ENCODE measurements around the gene KCNAB2. TPM values are rescaled to one million over a fixed set of nuclear protein-coding genes. Genes with fewer than 3 reads are reported as not detected.

KCNAB2 gene
- total RNA-seq = 2.4 TPM
- 1 to 10 TPM; 3.8 to 7.8 (median 5.4) TPM for polyA plus RNA-seq (ENCODE audit: insufficient read depth in 1 of 8, insufficient read length in 8 of 8, low replicate concordance in 1 of 8)
- long read RNA-seq, donor 1 = 0 reads
- long read RNA-seq, donor 2, partial matches to known transcripts = 0 of 1 reads
- long read RNA-seq, donor 2, other reads (novel, unspliced or antisense) = 0 of 1 reads
- long read RNA-seq, donor 3 = 0 reads
- long read RNA-seq, donor 4 = 0 reads
- long read RNA-seq, donor 5 = 0 reads
- long read RNA-seq, donor 6, partial matches to known transcripts = 9 of 10 reads
- long read RNA-seq, donor 6, other reads (novel, unspliced or antisense) = 0 of 10 reads
- long read RNA-seq, donor 7 = 0 reads
- long read RNA-seq, donor 8 = 0 reads
- long read RNA-seq, donor 9 = 0 reads
- long read RNA-seq, donor 10, partial matches to known transcripts = 5 of 7 reads
- long read RNA-seq, donor 10, other reads (novel, unspliced or antisense) = 0 of 7 reads
- long read RNA-seq, donor 11, partial matches to known transcripts = 0 of 1 reads
- long read RNA-seq, donor 11, other reads (novel, unspliced or antisense) = 0 of 1 reads

DNA sequence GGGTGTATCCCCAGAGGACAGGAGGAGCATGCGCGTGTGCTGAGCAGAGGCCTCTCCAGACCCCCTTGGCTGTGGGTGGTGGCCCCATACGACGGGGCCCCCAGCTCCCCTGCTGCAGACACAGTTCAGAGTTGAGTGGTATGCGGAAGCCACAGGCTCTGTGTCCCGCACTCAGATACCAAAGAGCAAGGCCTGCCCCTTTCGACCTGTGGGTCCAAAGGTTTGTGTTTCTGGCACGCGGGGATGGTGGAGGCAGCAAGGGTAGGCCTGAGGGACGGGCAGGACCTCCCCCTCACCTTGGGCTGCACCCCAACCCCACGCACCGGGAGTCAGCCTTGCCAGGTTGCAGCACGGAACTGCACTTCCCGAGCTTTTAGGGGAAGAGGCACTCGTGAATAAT lies at the start of gene KCNAB2:
Gene KCNAB2, plus strand, starts transcription at position 328 of the 400 bp plus-strand sequence. CDS start 5,649 bp downstream, outside the sequence.
- no peaks in the 10 kb centered on the region for H3K9me3 ChIP-seq (replicated peaks; ENCODE audit: control insufficient read depth, low read depth, low read length)
- no peaks in the 10 kb centered on the region for H3K36me3 ChIP-seq (ENCODE audit: control insufficient read depth, insufficient read depth, low read length)
- H3K4me3 ChIP-seq (ENCODE audit: low read length) = no peak within 1 kb of the TSS
- H3K27ac ChIP-seq (ENCODE audit: low read length) = no peak within 1 kb of the TSS
- H3K4me1 ChIP-seq (ENCODE audit: control insufficient read depth, insufficient read depth, low read length) = no peaks in the 10 kb centered on the region
- no peak for DNase-seq
- 56% methylated on average over 13 of the region's 15 CpGs for WGBS (ENCODE audit: insufficient coverage)
- H3K27me3 ChIP-seq (ENCODE audit: control insufficient read depth, insufficient read depth, low read length) = peaks cover 2% of the 10 kb centered on the region

DNA sequence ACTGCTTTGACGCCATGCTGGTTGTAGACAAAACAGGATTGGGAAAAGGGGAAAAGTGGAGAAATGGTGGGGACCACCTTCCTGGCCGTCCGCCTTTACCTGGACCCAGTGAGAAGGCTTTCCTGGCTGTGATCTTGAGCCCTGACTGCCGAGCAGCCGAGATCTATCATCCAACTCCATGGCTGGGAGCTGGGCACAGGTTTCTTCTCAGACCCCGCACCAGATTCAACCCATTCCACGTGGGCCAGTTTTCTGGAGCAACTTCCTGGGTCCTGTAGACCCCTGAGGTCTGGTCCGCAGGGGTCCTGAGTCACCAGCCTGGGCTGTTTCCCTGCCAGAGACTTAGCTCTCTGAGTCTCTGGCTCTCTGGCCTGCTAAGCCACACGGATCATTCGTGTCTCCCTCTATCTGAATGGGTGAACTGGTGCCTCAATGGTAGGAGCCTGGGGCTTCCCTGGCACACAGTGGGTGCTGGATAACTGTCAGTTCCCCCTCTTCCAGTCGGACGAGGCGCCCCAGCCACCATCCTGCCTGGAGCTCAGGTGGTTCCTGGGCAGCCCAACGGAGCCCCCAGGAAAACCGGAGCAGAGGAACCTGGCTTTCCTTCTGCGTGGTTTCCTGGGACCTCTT lies 48.9 kb upstream of the KCNAB2 start:
- Histone ChIP-seq H3K27me3 (ENCODE audit: control insufficient read depth, insufficient read depth, low read length) (peaks cover 13% of the 10 kb centered on the region), H3K4me1 (ENCODE audit: control insufficient read depth, insufficient read depth, low read length) (peaks cover 17% of the 10 kb centered on the region), H3K27ac (ENCODE audit: low read length) (no peak overlapping the region), H3K9me3 (replicated peaks; ENCODE audit: control insufficient read depth, low read depth, low read length) (no peaks in the 10 kb centered on the region), H3K4me3 (ENCODE audit: low read length) (no peak overlapping the region), H3K36me3 (ENCODE audit: control insufficient read depth, insufficient read depth, low read length) (no peaks in the 10 kb centered on the region)
- 79% methylated on average over 13 of the region's 16 CpGs for WGBS (ENCODE audit: insufficient coverage)
- DNase-seq = no peak

DNA sequence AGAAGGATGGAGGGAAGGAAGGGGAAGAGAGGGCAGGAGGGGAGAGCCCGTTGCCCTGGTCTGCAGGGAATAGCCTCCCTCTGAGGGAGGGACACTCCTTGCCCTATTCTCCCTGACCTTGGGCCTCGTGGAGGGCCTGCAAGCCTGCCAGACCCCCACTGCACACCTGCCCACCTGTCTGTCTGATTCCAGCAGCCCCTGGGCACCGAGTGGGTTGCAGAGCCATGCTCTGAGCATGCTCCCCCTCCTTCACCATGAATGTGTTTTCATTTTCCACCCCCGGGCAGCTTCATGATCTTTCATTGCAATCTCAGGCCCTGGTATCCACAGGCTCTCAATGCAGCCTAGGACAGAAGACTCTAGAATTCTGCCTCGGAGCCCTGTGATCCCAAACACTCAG lies 48.4 kb upstream of the KCNAB2 start:
- DNase-seq = no peak
- no peaks in the 10 kb centered on the region for H3K36me3 ChIP-seq (ENCODE audit: control insufficient read depth, insufficient read depth, low read length)
- no peaks in the 10 kb centered on the region for H3K9me3 ChIP-seq (replicated peaks; ENCODE audit: control insufficient read depth, low read depth, low read length)
- peaks cover 23% of the 10 kb centered on the region for H3K4me1 ChIP-seq (ENCODE audit: control insufficient read depth, insufficient read depth, low read length)
- WGBS (ENCODE audit: insufficient coverage) = 44% methylated on average over 4 of the region's 5 CpGs
- H3K4me3 ChIP-seq (ENCODE audit: low read length) = no peak overlapping the region
- no peak overlapping the region for H3K27ac ChIP-seq (ENCODE audit: low read length)
- H3K27me3 ChIP-seq (ENCODE audit: control insufficient read depth, insufficient read depth, low read length) = peaks cover 13% of the 10 kb centered on the region

DNA sequence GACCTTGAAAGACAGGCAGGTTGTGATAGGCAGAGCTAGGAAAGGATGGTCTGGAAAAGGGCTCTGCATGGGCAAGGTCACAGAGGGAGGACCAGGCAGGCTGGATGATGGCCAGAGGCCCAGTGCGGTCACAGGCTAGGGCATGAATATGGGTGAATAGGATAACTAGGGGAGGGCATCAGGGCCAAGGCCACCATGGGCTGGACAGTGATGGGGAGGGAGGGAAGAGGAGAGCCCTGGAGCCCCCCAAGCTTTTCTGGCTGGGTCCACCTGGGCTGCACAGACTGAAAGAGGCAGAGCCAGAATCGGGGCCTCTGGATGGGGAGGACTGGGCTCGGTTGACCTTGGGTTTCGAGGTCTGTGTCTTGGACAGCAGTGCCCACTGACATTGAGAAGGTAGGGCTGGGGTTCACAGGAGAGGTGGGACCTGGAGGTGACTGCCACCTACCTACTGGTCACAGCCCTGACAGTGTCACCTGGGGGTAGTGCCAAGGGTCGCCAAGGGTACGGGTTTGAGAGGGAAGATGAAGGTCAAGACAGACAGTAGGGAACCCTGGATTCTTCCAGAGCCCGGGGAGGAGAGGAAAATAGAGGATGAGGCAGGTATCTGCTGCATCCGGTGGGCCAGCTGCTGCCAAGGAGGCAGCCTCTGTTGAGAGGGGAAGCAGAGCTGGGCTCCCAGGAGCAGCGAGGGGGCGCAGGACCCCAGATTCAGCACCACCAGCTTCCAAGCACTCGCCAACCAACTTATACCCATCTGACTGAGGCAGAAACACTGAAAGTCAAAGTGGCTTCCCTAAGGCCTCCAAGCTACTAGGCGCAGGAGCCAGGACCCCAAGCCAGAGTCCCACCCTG lies 47.4 kb upstream of the KCNAB2 start:
- Histone ChIP-seq H3K27me3 (ENCODE audit: control insufficient read depth, insufficient read depth, low read length) (peaks cover 11% of the 10 kb centered on the region), H3K9me3 (replicated peaks; ENCODE audit: control insufficient read depth, low read depth, low read length) (no peaks in the 10 kb centered on the region), H3K4me3 (ENCODE audit: low read length) (no peak overlapping the region), H3K4me1 (ENCODE audit: control insufficient read depth, insufficient read depth, low read length) (peaks cover 27% of the 10 kb centered on the region), H3K27ac (ENCODE audit: low read length) (no peak overlapping the region), H3K36me3 (ENCODE audit: control insufficient read depth, insufficient read depth, low read length) (no peaks in the 10 kb centered on the region)
- WGBS (ENCODE audit: insufficient coverage) = 89% methylated on average over 4 of the region's 12 CpGs
- DNase-seq = no peak

GRCh38 chr1:5998906-5999301 lies 46.8 kb upstream of the KCNAB2 start:
- DNase-seq = no peak
- no peak overlapping the region for H3K4me3 ChIP-seq (ENCODE audit: low read length)
- WGBS (ENCODE audit: insufficient coverage) = 90% methylated on average over 19 of the region's 19 CpGs

GRCh38 chr1:5999711-6000443 lies 45.8 kb upstream of the KCNAB2 start:
- Histone ChIP-seq H3K4me3 (ENCODE audit: low read length) (no peak overlapping the region), H3K27me3 (ENCODE audit: control insufficient read depth, insufficient read depth, low read length) (no peaks in the 10 kb centered on the region), H3K4me1 (ENCODE audit: control insufficient read depth, insufficient read depth, low read length) (peaks cover 22% of the 10 kb centered on the region), H3K27ac (ENCODE audit: low read length) (no peak overlapping the region), H3K9me3 (replicated peaks; ENCODE audit: control insufficient read depth, low read depth, low read length) (no peaks in the 10 kb centered on the region), H3K36me3 (ENCODE audit: control insufficient read depth, insufficient read depth, low read length) (no peaks in the 10 kb centered on the region)
- DNase-seq = no peak
- 84% methylated on average over 23 of the region's 28 CpGs for WGBS (ENCODE audit: insufficient coverage)

More at GRCh38 chr1:5998906-5999301, 46.8 kb upstream of the KCNAB2 start:
- Histone ChIP-seq H3K27ac (ENCODE audit: low read length) (no peak overlapping the region), H3K36me3 (ENCODE audit: control insufficient read depth, insufficient read depth, low read length) (no peaks in the 10 kb centered on the region), H3K4me1 (ENCODE audit: control insufficient read depth, insufficient read depth, low read length) (peaks cover 22% of the 10 kb centered on the region), H3K27me3 (ENCODE audit: control insufficient read depth, insufficient read depth, low read length) (peaks cover 6% of the 10 kb centered on the region), H3K9me3 (replicated peaks; ENCODE audit: control insufficient read depth, low read depth, low read length) (no peaks in the 10 kb centered on the region)

- H3K27ac ChIP-seq (ENCODE audit: low read length) = no peak overlapping the region
- DNase-seq = no peak
These were observed 45.0 kb upstream of the KCNAB2 start for GRCh38 chr1:6000444-6001288.

DNA sequence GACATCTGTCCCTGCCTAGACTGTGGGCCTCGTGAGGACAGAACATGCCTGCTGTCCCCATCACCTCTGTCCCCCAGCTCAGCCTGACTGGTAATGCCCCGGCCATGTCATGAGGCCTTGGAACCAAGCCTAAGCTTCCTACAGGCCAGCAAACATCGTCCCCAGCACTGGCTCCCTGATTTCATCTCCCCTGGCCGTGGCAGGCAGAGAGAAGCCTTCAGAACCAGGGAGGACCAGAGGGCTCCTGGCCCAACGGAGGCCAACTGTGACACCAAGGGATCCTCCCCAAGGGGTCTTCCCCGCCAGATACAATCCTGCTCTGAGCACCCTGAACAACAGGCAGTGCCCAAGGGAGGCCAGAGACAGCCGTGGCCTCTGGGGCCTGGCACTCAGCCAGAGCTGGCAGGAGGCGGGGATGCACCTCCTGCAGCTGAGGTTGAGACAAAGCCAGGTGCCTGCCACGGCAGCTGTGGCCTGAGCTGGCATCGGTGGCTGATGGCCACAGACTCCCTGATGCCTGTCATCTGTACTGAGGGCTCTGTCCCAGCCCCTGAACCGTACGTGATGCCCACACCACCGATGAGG lies 43.6 kb upstream of the KCNAB2 start:
- Histone ChIP-seq H3K4me3 (ENCODE audit: low read length) (no peak overlapping the region), H3K27me3 (ENCODE audit: control insufficient read depth, insufficient read depth, low read length) (peaks cover 5% of the 10 kb centered on the region), H3K27ac (ENCODE audit: low read length) (no peak overlapping the region), H3K36me3 (ENCODE audit: control insufficient read depth, insufficient read depth, low read length) (no peaks in the 10 kb centered on the region), H3K9me3 (replicated peaks; ENCODE audit: control insufficient read depth, low read depth, low read length) (no peaks in the 10 kb centered on the region), H3K4me1 (ENCODE audit: control insufficient read depth, insufficient read depth, low read length) (peaks cover 22% of the 10 kb centered on the region)
- WGBS (ENCODE audit: insufficient coverage) = 51% methylated on average over 10 of the region's 13 CpGs
- DNase-seq = peak; percentile 31

More at GRCh38 chr1:6000444-6001288, 45.0 kb upstream of the KCNAB2 start:
- no peak overlapping the region for H3K4me3 ChIP-seq (ENCODE audit: low read length)
- no peaks in the 10 kb centered on the region for H3K36me3 ChIP-seq (ENCODE audit: control insufficient read depth, insufficient read depth, low read length)
- peaks cover 22% of the 10 kb centered on the region for H3K4me1 ChIP-seq (ENCODE audit: control insufficient read depth, insufficient read depth, low read length)
- WGBS (ENCODE audit: insufficient coverage) = 62% methylated on average over 10 of the region's 17 CpGs
- H3K9me3 ChIP-seq (replicated peaks; ENCODE audit: control insufficient read depth, low read depth, low read length) = no peaks in the 10 kb centered on the region
- H3K27me3 ChIP-seq (ENCODE audit: control insufficient read depth, insufficient read depth, low read length) = peaks cover 3% of the 10 kb centered on the region

Measured in muscle of leg (tissue), 16 donors.